GM23248 (cell line): ENCODE data around the gene MEGF11. TPM values are rescaled to one million over a fixed set of nuclear protein-coding genes. Genes with fewer than 3 reads are reported as not detected.

Source experiments
- DNase-seq: peaks from one replicate; pipeline ENCODE4 v3.0.0-alpha.2; 2015
- H2AFZ ChIP-seq: fragments of 200-600 bp; sonication (generic); 2 replicates; pipeline ENCODE4 v1.6.1; 2016; ENCODE audit warnings: antibody characterized with exemption
- H3F3A ChIP-seq: fragments of 200-600 bp; sonication (generic); 2 replicates; pipeline ENCODE4 v1.6.1; 2016; ENCODE audit warnings: mild to moderate bottlenecking, antibody characterized with exemption, mixed run types; ENCODE audit not compliant: insufficient read depth
- H3K27ac ChIP-seq: fragments of 200-600 bp; sonication (generic); 2 replicates; pipeline ENCODE4 v1.5.1; 2016; ENCODE audit warnings: mild to moderate bottlenecking
- H3K27me3 ChIP-seq: fragments of 200-600 bp; sonication (generic); replicated peaks from 2 replicates; pipeline ENCODE4 v1.6.1; 2016; ENCODE audit warnings: mild to moderate bottlenecking; ENCODE audit not compliant: insufficient read depth
- H3K36me3 ChIP-seq: fragments of 200-600 bp; sonication (generic); 2 replicates; pipeline ENCODE4 v1.6.1; 2016; ENCODE audit warnings: low read depth, mild to moderate bottlenecking
- H3K4me1 ChIP-seq: fragments of 200-600 bp; sonication (generic); 2 replicates; pipeline ENCODE4 v1.6.1; 2016; ENCODE audit warnings: mild to moderate bottlenecking; ENCODE audit not compliant: insufficient read depth
- H3K4me2 ChIP-seq: fragments of 200-600 bp; sonication (generic); one replicate; pipeline ENCODE4 v1.6.1; 2016; ENCODE audit warnings: mild to moderate bottlenecking; ENCODE audit not compliant: unreplicated experiment
- H3K4me3 ChIP-seq: fragments of 200-600 bp; sonication (generic); 2 replicates; pipeline ENCODE4 v1.5.1; 2016; ENCODE audit warnings: mild to moderate bottlenecking
- H3K79me2 ChIP-seq: fragments of 200-600 bp; sonication (generic); 2 replicates; pipeline ENCODE4 v1.6.1; 2016; ENCODE audit warnings: mild to moderate bottlenecking; ENCODE audit not compliant: insufficient read depth
- H3K9ac ChIP-seq: fragments of 200-600 bp; sonication (generic); 2 replicates; pipeline ENCODE4 v1.6.1; 2016; ENCODE audit warnings: mild to moderate bottlenecking
- H3K9me2 ChIP-seq: fragments of 200-600 bp; sonication (generic); 2 replicates; pipeline ENCODE4 v1.6.1; 2016; ENCODE audit warnings: mixed run types, mild to moderate bottlenecking, moderate library complexity; ENCODE audit not compliant: insufficient read depth
- H3K9me3 ChIP-seq: fragments of 200-600 bp; sonication (generic); one replicate; pipeline ENCODE4 v1.6.1; 2017; ENCODE audit warnings: low read depth
- H4K20me1 ChIP-seq: fragments of 200-600 bp; sonication (generic); 2 replicates; pipeline ENCODE4 v1.6.0; 2016; ENCODE audit not compliant: insufficient read depth
- EZH2 ChIP-seq: fragments of 200-600 bp; sonication (generic); IDR thresholded peaks from 2 replicates; pipeline ENCODE4 v1.6.1; 2018; ENCODE audit warnings: antibody characterized with exemption, mild to moderate bottlenecking; ENCODE audit not compliant: insufficient read depth, poor library complexity, severe bottlenecking
- EZH2phosphoT487 ChIP-seq: fragments of 200-600 bp; sonication (generic); IDR thresholded peaks from 2 replicates; pipeline ENCODE4 v1.6.1; 2018; ENCODE audit warnings: antibody characterized with exemption, moderate library complexity, mild to moderate bottlenecking, low read depth; ENCODE audit not compliant: insufficient read depth
- WGBS, 2 experiments: methylation state at CpG; one replicate each; pipeline ENCODE4 v1.1.6; 2015 to 2017; ENCODE audit warnings: low lambda C conversion rate in 2 of 2, low coverage in 1 of 2; ENCODE audit errors: missing lambda C conversion rate in 2 of 2; 5-methylcytosine and 5-hydroxymethylcytosine counted together
- in situ Hi-C: fragments of 300-500 bp; cut with MboI; formaldehyde crosslinking; loops from 2 replicates; pipeline ENCODE4 v1.15.0; 2020
- polyA plus RNA-seq: library from polyadenylated mRNA; unstranded; fragments of >200 nt; fragmentation: Nextera tagmentation; extraction: Ambion mirVana; gene quantifications from 2 replicates; pipeline ENCODE4 v1.2.1, GENCODE V29; 2016
- total RNA-seq: library from RNA; depleted of rRNA; stranded (reverse); fragments of >200 nt; shearing (Covaris generic); gene quantifications from 2 replicates; pipeline ENCODE4 v1.2.3, GENCODE V29; 2014

Gene MEGF11
- total and polyA plus RNA-seq, 2 experiments from 2014 or later, result 0.14 TPM; not detected in 1

GRCh38 chr15:66078196-66078928, 175.2 kb downstream of the MEGF11 start:
- no peak for DNase-seq

GRCh38 chr15:66077320-66077663, 176.3 kb downstream of the MEGF11 start:
- 53 to 55% methylated on average over 6 of the region's 6 CpGs for WGBS, 2 experiments
- Histone ChIP-seq H2AFZ (no peak overlapping the region), H3K27me3 (peaks cover 15% of the 10 kb centered on the region; the same call in 1 of the 2 replicates), H3K4me2 (no peak overlapping the region), H3K9ac (no peak overlapping the region), H3F3A (no peaks in the 10 kb centered on the region), H3K79me2 (no peaks in the 10 kb centered on the region), H3K9me2 (no peaks in the 10 kb centered on the region), H3K4me1 (no peaks in the 10 kb centered on the region), H3K9me3 (no peaks in the 10 kb centered on the region), H3K4me3 (no peak overlapping the region), H4K20me1 (no peaks in the 10 kb centered on the region), H3K36me3 (no peaks in the 10 kb centered on the region), H3K27ac (no peak overlapping the region)
- TF ChIP-seq EZH2phosphoT487 (no peak), EZH2 (no peak)
- DNase-seq, result no peak
- in situ Hi-C loops, result no loop called here

More at GRCh38 chr15:66078196-66078928, 175.2 kb downstream of the MEGF11 start:
- Histone ChIP-seq H3K9ac (no peak overlapping the region), H4K20me1 (no peaks in the 10 kb centered on the region), H3K27ac (no peak overlapping the region), H3K79me2 (no peaks in the 10 kb centered on the region), H3K9me3 (no peaks in the 10 kb centered on the region), H3K4me2 (no peak overlapping the region), H3K27me3 (peaks cover 21% of the 10 kb centered on the region), H2AFZ (no peak overlapping the region), H3K4me3 (no peak overlapping the region), H3K4me1 (no peaks in the 10 kb centered on the region), H3F3A (no peaks in the 10 kb centered on the region), H3K36me3 (no peaks in the 10 kb centered on the region), H3K9me2 (no peaks in the 10 kb centered on the region)
- TF ChIP-seq EZH2 (no peak), EZH2phosphoT487 (no peak)
- WGBS, 2 experiments, result 65 to 68% methylated on average over 20 of the region's 20 CpGs
- in situ Hi-C loops, result no loop called here

- no peaks in the 10 kb centered on the region for H3K36me3 ChIP-seq
- H3F3A ChIP-seq, result no peaks in the 10 kb centered on the region
- no peak for DNase-seq
- H3K79me2 ChIP-seq, result no peaks in the 10 kb centered on the region
- in situ Hi-C loops, result no loop called here
- no peaks in the 10 kb centered on the region for H3K9me2 ChIP-seq
- H3K4me3 ChIP-seq, result no peak overlapping the region
- H3K9ac ChIP-seq, result no peak overlapping the region
- TF ChIP-seq EZH2phosphoT487 (no peak), EZH2 (no peak)
- H3K9me3 ChIP-seq, result no peaks in the 10 kb centered on the region
- H2AFZ ChIP-seq, result no peak overlapping the region
- no peak overlapping the region for H3K4me2 ChIP-seq
- H4K20me1 ChIP-seq, result no peaks in the 10 kb centered on the region
- H3K27ac ChIP-seq, result no peak overlapping the region
- peaks cover 12% of the 10 kb centered on the region; the same call in 1 of the 2 replicates for H3K27me3 ChIP-seq
- 65 to 72% methylated on average over 4 of the region's 4 CpGs for WGBS, 2 experiments
- no peaks in the 10 kb centered on the region for H3K4me1 ChIP-seq
These were observed 176.8 kb downstream of the MEGF11 start for GRCh38 chr15:66076591-66077319.

GRCh38 chr15:66075947-66076346, 177.6 kb downstream of the MEGF11 start:
- Histone ChIP-seq H3K4me3 (no peak overlapping the region), H3K9me3 (no peaks in the 10 kb centered on the region), H3F3A (no peaks in the 10 kb centered on the region), H3K79me2 (no peaks in the 10 kb centered on the region), H4K20me1 (no peaks in the 10 kb centered on the region), H3K4me2 (no peak overlapping the region), H3K9ac (no peak overlapping the region), H3K36me3 (no peaks in the 10 kb centered on the region), H3K27ac (no peak overlapping the region), H3K9me2 (no peaks in the 10 kb centered on the region), H3K4me1 (no peaks in the 10 kb centered on the region), H3K27me3 (peaks cover 17% of the 10 kb centered on the region; the same call in 1 of the 2 replicates), H2AFZ (no peak overlapping the region)
- TF ChIP-seq EZH2 (no peak), EZH2phosphoT487 (no peak)
- in situ Hi-C loops, result no loop called here
- WGBS, 2 experiments, result 64 to 71% methylated on average over 1 of the region's 1 CpG
- DNase-seq, result no peak
